Left ventricle myocardium superior (tissue), 1 donor: ENCODE data around the gene SPATA19. TPM values are rescaled to one million over a fixed set of nuclear protein-coding genes. Genes with fewer than 3 reads are reported as not detected.

ENCODE experiments used
- ATAC-seq: fragments of 200-7000 bp; cut with Tn5 transposase; one replicate; pipeline ENCODE4 v1.9.1; 2020; ENCODE audit warnings: mild to moderate bottlenecking, moderate library complexity
- DNase-seq: peaks from one replicate; pipeline ENCODE4 v3.0.0-alpha.2; 2020
- intact Hi-C: fragments of 100-400 bp; cut with micrococcal nuclease; formaldehyde crosslinking; loops from one replicate; pipeline ENCODE4 v1.11.0; 2022
- total RNA-seq: library from RNA; stranded (reverse); fragmentation: NEBNext Ultra II Directional; extraction: Animal tissue kit (Norgen Biotek cat#: 25700); gene quantifications from one replicate; pipeline ENCODE4 v1.2.1, GENCODE V29; 2021
- donor health status: DM: no; HTN: yes; CAD: no; lungs with severe emphysema.

SPATA19 gene
- total RNA-seq, 1 donor from 2014 or later, result not detected

DNA sequence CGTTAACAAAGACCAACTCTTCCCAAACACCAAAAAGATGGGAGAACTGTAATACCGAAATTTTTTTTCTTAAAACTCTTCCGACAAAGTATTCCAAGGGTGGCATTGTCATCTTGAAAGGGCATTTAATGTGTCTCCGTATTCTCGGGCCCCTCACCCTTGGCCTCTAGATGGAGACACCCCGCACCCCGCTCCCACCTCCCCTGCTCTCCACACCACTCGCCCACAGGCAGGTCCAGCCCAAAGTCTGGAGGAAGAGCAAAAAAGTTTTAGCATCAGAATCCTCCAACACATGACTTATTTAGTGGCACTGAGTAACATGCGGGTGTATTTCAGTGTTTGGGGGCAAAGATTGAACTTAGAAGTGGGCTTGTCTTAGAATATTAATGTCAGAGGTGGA, 20.7 kb downstream of the SPATA19 start:
- ATAC-seq (no peak), DNase-seq (no peak)
- intact Hi-C loops, result loop anchor here (10.0 kb wide), 1 partner anchor 690 kb away; no protein-coding TSS in a partner anchor

DNA sequence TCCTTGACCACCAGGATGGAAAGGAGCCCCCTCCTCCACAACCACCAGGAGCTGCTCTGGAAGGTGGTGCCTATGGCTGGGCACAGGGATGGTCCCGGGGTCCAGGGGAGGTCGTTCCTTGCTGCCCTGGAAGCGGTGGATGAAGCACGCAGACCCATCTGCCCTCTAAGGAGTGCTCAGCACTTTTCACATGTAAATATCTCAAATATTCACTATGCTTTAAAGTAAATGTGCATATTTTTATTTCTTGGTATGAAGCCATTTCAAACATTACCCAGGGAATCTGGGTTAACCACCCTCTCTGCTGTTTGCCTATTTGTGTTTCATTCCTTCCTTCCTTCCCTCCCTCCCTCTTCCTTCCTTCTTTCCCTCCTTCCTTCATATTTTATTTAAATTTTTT, 21.7 kb downstream of the SPATA19 start:
- intact Hi-C loops, result loop anchor here (10.0 kb wide), 1 partner anchor 689 kb away; no protein-coding TSS in a partner anchor
- DNase-seq (no peak), ATAC-seq (no peak)

DNA sequence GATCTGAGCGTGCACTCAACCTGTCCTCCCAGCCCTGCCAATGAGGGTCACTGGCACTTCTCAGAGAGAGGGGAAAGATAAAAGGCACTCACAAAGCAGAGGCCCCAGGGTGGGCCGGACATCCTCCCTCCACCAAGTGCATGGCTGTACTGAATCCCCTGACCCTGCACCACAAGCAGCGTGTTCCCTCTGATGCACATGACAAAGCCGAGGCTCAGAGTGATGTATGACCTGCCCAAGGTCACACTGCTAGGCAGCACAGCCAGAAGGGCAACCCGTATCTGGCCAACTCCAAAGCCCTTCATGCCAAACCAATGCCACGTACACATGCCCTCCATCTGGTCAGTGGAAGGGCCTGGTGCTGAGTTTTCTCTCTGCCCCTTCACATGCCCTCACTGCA, 22.1 kb downstream of the SPATA19 start:
- ATAC-seq (peak; percentile 53), DNase-seq (no peak)
- intact Hi-C loops, result loop anchor here (10.0 kb wide), 1 partner anchor 688 kb away; no protein-coding TSS in a partner anchor

DNA sequence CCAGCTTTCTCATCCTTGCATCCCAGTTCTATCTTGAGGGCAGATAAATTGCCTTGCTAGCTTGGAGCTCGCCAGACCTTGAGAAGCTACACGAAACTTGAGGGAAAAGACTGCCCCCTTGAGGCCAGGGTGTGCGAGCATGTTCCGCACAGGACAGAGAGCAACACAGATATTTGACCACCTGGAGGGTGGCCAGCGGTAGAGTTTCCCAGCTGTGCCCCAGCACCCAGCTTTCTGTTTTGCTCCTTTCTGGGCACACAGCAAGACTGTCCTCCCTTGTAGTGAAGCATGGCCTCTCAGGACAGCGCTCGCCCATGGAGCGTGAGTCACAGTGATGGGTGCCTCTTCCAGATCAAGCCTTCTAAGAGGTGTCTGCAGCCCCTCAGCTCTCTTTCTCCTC, 23.5 kb downstream of the SPATA19 start:
- peak; percentile 66 for DNase-seq
- peak; percentile 83 for ATAC-seq
- intact Hi-C loops, result loop anchor here (10.0 kb wide), 1 partner anchor 687 kb away; no protein-coding TSS in a partner anchor

DNA sequence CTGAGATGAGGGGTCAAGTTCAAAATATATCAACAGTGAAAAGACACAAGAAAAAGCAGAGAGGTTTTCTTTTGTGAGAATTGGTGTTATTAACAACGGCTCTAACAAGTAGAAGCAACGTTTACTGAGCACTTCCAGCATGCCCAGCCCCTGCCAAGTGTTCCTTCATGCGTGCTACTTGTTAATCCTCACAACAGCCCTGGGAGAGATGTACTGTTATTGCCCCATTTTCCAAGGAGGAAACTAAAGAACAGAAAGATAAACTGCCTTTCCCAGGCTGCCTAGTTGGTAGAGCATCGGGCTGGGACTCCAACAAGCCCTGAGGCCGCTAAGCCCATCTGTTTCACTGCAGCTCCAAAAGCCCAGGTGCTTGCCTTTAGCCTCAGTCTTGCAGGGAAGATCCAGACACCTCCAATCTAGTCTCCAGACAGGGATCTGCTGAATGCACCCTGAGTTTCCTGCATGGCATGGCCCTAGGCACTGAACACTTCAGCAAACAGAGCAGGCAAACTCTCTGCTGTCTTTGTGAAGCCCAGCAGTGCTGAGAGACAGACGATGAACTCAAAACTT, 25.5 kb downstream of the SPATA19 start:
- ATAC-seq (no peak), DNase-seq (no peak)
- intact Hi-C loops, result loop anchor here (10.0 kb wide), 1 partner anchor 685 kb away; no protein-coding TSS in a partner anchor

DNA sequence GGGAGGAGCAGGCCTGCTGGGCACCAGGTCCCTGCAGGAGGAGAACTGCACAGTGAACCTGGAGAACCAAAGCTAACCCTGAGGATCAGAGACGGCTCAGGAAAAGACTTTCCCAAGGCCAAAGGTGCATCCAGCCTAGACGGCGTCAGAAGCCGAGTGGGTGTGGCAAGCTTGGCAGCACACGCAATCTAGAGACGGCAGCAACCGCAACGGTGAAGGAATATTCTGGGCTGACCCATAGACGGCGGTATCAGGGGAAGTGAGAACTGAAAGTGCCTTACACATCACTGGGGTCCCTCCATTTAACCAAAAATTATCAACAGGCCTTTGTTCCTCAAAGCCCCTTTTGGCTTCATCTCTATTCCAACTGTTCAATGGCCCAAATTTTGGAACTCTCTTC, 26.2 kb downstream of the SPATA19 start:
- intact Hi-C loops, result no loop called here
- DNase-seq (no peak), ATAC-seq (no peak)

DNA sequence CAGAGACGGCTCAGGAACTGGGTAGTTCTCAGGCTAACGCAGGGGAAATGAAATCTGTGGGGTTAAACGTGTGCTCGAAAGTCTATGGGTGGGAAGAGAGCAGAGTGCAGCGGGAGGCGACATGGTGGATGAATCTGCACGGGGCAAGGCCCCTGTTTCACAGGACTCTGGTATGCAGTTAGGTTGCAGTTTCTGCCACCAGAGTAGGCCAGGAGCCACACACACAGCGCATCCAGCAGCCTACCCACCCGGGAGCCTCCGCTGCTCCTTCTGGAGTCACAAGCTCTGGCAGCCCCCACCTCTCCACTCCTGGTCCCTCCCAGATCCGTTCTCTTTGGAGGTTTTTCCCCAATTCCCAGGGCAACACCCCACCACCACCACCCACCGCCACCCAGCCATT, 27.0 kb downstream of the SPATA19 start:
- ATAC-seq, result no peak
- intact Hi-C loops, result no loop called here
- DNase-seq, result no peak

DNA sequence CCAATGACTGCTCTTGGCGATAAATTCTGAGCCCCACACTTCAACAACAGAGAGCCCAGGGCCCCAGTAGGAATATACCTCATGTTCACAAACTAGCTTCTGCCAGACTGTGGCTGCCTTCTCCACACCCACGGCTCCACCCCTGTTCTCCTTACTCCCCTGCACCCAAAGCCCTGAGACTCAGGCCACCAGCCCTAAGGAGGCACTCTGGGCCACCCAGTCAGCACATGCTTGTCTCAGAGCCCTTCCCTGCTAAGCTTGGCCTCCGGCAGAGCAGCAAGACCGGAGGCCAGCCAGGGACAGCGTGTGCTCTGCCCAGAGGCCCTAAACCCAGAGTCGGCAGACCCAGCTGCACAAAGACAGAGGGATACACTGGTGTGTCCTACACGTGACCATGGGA, 27.9 kb downstream of the SPATA19 start:
- no peak for ATAC-seq
- no peak for DNase-seq
- intact Hi-C loops, result no loop called here

DNA sequence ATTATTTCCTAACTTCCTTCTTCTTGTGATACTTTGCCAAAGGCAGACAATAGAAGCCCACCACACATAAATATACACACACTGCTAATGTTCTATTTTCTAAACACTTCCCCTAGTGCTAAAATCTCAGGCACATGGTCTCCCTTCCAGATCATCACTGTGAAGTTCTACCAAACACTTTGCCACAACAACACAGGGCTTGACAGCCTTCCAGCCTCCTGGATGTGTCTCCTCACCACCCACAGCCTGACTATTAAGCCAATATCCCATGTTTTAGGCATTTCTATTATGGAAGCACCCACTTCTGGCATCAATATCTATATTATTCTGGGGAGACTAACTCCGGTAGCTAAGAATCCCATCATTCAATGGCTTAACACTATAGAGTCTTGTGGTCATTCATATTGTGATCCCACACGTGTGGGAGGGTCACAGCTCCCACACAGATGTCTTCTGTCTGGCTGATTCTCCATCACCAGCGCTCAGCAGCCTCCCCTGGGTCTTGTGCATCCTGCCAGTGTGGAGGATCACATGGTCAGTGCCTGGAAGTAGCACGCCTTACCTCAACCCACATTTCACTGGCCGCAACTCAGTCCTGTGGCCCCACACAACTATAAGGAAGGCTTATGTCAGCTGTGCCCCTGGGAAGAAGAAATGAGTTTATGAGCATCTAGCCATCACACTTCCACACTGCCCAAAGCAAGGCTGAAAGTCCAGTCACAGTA, 29.0 kb downstream of the SPATA19 start:
- ATAC-seq, result peak; percentile 8
- intact Hi-C loops, result no loop called here
- DNase-seq, result no peak

DNA sequence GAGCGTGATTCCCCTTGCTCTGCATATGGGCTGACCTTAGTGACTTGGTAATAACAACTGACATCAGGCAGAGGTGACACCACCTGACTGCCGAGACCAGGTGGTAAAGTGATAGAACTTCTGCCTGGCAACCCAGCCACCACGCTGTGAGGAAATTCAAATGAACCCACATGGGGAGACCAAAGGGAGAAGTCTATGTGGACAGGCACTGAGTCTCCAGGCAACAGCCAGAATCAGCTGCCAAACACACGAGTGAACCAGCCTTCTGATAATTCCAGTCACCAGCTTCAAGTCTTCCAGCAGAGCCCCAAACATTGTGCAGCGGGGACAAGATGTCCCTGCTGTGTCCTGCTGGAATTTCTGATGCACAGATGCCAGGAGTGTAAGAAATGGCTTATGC, 29.7 kb downstream of the SPATA19 start:
- ATAC-seq, result peak; percentile 96
- intact Hi-C loops, result no loop called here
- DNase-seq, result peak; percentile 52

DNA sequence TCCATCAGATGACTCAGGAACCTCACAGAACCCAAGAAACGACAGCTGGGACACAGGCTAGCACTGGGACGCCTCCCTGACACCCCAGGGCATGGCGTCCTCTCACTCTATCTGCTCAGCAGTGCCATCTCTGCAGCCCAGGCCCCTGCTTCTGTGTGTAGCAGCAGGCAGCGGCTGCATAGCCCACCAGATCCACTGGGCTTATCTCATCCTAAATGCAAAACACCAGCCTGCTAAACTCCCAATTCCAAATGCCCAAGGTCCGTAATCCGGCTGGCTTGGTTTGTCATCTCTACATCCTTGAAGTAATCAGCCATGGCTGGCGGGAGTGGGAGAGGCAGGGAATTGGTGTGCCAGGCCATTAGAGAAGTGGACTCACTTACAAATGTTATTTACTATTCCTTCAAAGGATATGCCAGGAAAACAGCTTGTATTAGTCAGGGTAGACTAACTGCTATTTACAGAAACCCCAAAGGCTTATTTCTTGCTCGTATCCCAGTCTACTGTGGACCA, 30.7 kb downstream of the SPATA19 start:
- DNase-seq, result no peak
- intact Hi-C loops, result no loop called here
- no peak for ATAC-seq

DNA sequence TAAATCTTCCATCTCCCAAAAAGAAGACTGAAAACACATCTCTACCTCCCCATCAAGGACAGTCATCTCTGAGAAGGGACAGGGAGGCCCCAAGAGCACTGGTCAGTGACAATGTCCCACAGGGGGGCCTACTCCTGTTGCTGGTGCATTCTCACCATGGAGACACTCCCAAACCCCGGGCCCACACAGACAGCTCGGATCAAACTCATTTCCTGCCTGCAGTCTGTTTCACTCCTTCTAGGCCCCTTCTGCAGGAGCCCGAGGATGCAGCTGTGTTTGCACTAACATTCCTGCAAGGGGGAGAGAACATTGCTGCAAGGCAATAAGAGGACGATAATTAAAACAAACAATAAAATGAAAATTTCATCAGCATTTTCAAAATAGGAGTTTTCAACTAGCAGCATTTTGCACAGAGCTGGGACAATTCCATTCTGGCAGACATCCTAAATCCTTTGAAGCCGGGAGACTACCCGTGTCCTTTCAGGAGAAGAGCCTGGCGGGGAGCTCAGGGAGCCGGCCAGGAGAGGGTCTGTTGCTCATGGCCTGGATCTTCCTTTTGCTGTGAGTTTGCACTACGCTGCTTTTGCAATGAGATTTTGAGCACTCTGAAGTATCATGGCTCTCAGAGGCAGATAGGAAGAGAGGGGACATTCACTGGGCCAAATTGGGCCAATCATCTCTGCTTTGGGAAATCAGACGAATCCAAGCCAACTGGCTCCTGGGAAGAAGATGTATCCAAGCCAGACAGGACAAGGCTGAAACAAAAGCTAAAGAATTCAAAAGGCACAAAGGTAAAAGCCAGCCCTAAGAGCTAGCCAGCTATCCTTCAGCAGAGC, 33.2 kb downstream of the SPATA19 start:
- ATAC-seq, result no peak
- no peak for DNase-seq
- intact Hi-C loops, result no loop called here

DNA sequence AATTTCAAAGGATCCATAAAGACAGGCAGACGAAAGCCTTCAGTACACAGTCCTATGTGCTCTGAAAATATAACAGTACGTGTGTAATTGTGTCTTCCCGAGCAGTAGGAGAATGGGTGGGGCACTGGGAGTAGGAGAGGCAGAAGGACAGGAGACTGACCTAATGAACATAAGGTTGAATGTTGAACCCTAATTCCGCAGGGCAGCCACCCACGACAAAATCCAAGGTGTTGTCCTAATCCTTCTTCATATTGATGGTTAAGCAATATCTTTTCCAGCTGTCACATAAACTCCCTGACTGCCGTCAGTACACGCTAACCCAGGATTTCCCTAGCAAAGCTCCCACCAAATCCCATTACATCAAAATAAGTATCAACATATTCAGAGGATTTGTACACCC, 34.5 kb downstream of the SPATA19 start:
- DNase-seq, result no peak
- ATAC-seq, result no peak
- intact Hi-C loops, result no loop called here

DNA sequence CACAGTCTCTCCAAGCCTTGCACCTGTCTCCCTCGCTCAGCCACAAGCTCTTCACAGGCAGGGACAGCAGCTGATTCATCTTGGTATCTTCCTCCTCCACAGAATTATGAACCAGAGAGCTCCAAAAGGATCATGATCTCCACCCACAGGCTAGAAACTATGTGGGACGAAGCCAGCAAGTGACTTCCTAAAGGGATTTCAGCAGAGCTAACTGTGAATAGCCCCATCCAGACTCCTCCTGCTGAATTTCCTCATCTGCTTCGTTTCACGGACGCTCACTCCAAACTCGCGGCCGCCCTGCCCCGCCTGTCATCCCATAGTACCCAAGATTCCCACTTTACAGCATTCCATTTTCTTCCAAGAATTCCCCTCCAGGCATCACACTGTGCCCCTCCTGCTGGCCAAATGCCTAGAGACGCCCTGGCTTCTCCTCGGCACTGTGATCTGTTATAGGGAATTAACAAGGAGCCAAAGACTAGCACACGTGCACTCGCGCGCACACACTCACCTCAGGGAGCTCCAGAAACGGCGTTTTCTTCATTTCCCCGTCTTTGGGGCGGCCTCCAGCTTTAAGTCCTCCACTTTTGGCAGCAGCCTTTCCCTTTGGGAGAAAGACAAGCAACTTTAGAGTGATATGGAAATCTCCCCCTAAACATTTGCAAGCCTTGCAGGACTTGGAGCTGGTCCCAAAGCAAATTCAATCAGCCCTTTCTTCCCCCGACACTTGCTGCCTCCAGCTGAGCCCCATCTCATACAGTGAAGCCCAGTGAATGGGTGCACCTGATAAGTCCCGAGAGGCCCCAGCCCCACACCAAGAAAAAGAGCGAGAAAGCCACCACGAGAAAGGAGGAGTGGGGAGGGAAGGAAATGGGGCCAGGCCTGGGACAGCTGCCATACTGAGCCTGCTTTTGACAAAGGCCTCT, 35.5 kb downstream of the SPATA19 start:
- ATAC-seq (peak; percentile 71), DNase-seq (no peak)
- intact Hi-C loops, result no loop called here

DNA sequence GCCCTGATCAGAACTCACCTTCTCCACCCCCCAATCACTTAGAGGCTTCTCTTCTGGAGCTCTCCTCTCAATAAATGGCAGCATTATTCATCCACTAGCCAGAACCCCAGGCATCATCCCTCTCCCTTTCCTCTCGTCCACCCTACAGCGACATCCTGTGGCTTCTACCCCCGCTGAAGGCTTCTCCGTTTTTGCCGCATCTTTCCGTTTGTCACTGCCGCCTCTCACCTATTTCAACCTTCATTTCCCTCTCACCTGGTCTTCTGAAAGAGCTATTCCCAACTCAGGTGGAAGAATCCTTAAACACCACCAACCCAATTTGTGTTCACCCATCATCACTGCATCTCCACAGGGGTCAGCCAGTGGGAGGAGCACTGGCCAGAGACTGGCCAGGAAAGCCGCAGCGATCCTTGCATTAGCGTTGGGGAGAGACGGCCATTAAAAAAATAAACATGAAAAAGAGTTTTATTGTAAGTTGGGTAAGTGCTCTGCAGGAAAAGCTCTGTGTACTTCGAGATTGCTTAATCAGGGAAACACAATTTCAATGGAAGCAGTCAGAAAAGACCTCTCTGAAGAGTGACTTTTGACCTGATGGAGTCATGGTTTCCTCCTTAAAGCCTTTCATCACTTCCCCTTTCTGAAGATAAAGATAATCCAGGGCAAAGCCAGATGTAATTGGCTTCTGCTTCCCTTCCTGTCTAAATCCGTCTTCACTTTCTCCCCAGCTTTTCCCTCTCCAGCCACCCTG, 36.7 kb downstream of the SPATA19 start:
- ATAC-seq (no peak), DNase-seq (no peak)
- intact Hi-C loops, result no loop called here

DNA sequence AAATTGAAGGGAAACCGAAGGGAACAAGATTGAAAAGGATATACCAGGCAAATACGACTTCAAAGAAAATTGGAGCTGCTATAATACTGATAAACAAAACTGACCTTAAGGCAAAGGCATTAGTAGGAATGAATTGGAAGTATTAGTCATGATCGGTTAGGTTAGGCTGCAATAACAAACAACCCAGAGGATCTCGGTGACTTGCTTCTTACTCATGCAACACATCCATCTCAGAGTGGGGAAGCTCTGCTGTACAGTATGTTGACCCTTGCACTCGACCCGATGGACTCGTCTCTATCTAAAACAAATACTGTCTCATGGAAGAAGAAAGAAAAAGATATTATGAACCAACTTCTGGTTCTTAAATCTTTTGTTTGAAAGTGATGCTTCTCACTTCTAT, 42.3 kb downstream of the SPATA19 start:
- DNase-seq, result no peak
- no peak for ATAC-seq
- intact Hi-C loops, result no loop called here

DNA sequence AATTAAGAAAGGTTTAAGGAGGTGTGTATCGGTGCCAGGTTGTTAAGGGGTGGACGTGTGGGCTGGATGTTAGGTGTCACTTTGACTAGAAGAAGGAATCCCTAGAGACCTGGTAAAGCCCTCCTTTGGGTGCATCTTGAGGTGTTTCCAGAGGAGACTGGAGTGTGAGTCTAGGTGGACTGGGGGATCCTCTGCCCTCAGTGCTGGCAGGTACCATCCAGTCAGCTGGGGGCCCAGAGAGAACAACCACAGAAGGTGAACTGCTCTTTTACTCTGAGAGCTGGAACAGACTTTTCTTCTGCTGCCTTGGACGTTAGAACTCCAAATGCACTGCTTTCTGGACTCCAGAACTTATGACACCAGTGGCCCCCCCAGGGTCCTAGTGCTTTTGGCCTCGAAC, 44.0 kb downstream of the SPATA19 start:
- intact Hi-C loops, result no loop called here
- no peak for DNase-seq
- no peak for ATAC-seq

DNA sequence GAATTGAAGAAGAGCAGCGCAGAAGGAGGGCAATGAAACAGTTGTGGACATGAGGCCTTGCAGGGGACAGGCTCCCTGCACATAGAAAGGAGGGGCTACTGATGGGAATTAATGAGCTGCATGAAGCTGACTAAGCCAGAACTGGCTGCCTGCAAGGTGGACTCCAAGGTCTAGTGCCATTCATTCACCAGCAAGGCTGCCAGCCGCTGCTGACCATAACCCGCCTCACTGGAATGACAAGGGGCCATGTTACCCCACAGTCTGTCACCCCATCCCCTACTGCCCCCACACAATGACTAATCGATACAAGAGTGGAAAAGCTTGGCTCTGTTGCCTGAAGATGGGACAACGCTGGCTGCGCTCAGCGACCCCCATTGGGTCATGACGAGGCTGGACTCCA, 44.6 kb downstream of the SPATA19 start:
- ATAC-seq, result no peak
- DNase-seq, result no peak
- intact Hi-C loops, result no loop called here
